ENCODE results near the gene SERP1.
"Not testable (repeated sequence)": the region's sequence is repeated elsewhere in the genome, so short reads cannot be mapped to it uniquely, and the experiment has no call there.

Gene SERP1

GRCh38 chr3:150538324-150539208 is 7.7 kb downstream of the SERP1 start:
- DNase-seq = no peak

- DNase-seq = no peak
These were observed 11.1 kb downstream of the SERP1 start for GRCh38 chr3:150535204-150535603.

GRCh38 chr3:150531775-150532174 is 14.5 kb downstream of the SERP1 start:
- no peak for DNase-seq

GRCh38 chr3:150528354-150528797 is 17.9 kb downstream of the SERP1 start:
- peak; percentile 5 for DNase-seq

- no peak for DNase-seq
These were observed 18.6 kb downstream of the SERP1 start for GRCh38 chr3:150527464-150528255.

- DNase-seq = no peak
These were observed 22.8 kb downstream of the SERP1 start for GRCh38 chr3:150523538-150523937.

- DNase-seq = no peak
These were observed 24.8 kb downstream of the SERP1 start for GRCh38 chr3:150521463-150521862.

GRCh38 chr3:150520408-150520807 is 25.9 kb downstream of the SERP1 start:
- no peak for DNase-seq

- no peak for DNase-seq
These were observed 27.3 kb downstream of the SERP1 start for GRCh38 chr3:150519026-150519425.

- DNase-seq = no peak
These were observed 31.1 kb downstream of the SERP1 start for GRCh38 chr3:150515210-150515609.

- DNase-seq = no peak
These were observed 35.0 kb downstream of the SERP1 start for GRCh38 chr3:150511122-150511821.

GRCh38 chr3:150509780-150510179 is 36.5 kb downstream of the SERP1 start:
- DNase-seq = no peak

- no peak for DNase-seq
These were observed 37.9 kb downstream of the SERP1 start for GRCh38 chr3:150508401-150508800.

GRCh38 chr3:150504483-150504882 is 41.8 kb downstream of the SERP1 start:
- no peak for DNase-seq

GRCh38 chr3:150503402-150504099 is 42.7 kb downstream of the SERP1 start:
- DNase-seq = no peak

- not testable (repeated sequence) for DNase-seq
These were observed 45.3 kb downstream of the SERP1 start for GRCh38 chr3:150500960-150501359.

GRCh38 chr3:150497956-150498355 is 48.3 kb downstream of the SERP1 start:
- no peak for DNase-seq

GRCh38 chr3:150495563-150496168 is 50.6 kb downstream of the SERP1 start:
- peak; percentile 73 for DNase-seq

GRCh38 chr3:150495149-150495548 is 51.1 kb downstream of the SERP1 start:
- no peak for DNase-seq

GRCh38 chr3:150494411-150494977 is 51.8 kb downstream of the SERP1 start:
- no peak for DNase-seq

Measured in NCI-H1694 (cell line).